NCI-H748 (cell line): ENCODE data around the gene MSN.
"Not testable (repeated sequence)": the region's sequence is repeated elsewhere in the genome, so short reads cannot be mapped to it uniquely, and the experiment has no call there.

Source experiments
- DNase-seq: peaks from one replicate; lab custom pipeline; 2025; ENCODE audit not compliant: unreplicated experiment; lab: John Stamatoyannopoulos, UW

The MSN gene

GRCh38 chrX:65712005-65712806 is 44.8 kb downstream of the MSN start:
- no peak for DNase-seq

- DNase-seq: no peak
Observed at GRCh38 chrX:65718538-65718937, 51.1 kb downstream of the MSN start.

- no peak for DNase-seq
Observed at GRCh38 chrX:65720381-65720964, 53.0 kb downstream of the MSN start.

- no peak for DNase-seq
Observed at GRCh38 chrX:65723706-65724105, 56.3 kb downstream of the MSN start.

GRCh38 chrX:65726715-65727114 is 59.3 kb downstream of the MSN start:
- DNase-seq: no peak

- DNase-seq: no peak
Observed at GRCh38 chrX:65731684-65732289, 64.3 kb downstream of the MSN start.

- DNase-seq: no peak
Observed at GRCh38 chrX:65740909-65741308, 73.5 kb downstream of the MSN start.

GRCh38 chrX:65741823-65742222 is 74.4 kb downstream of the MSN start:
- DNase-seq: no peak

GRCh38 chrX:65744965-65745364 is 77.5 kb downstream of the MSN start:
- no peak for DNase-seq

GRCh38 chrX:65745427-65745826 is 78.0 kb downstream of the MSN start:
- DNase-seq: no peak

- DNase-seq: no peak
Observed at GRCh38 chrX:65745992-65746391, 78.5 kb downstream of the MSN start.

- no peak for DNase-seq
Observed at GRCh38 chrX:65750674-65751469, 83.4 kb downstream of the MSN start.

- no peak for DNase-seq
Observed at GRCh38 chrX:65751519-65751918, 84.1 kb downstream of the MSN start.

- DNase-seq: no peak
Observed at GRCh38 chrX:65752294-65752693, 84.8 kb downstream of the MSN start.

GRCh38 chrX:65755786-65756185 is 88.3 kb downstream of the MSN start:
- DNase-seq: no peak

GRCh38 chrX:65757943-65758342 is 90.5 kb downstream of the MSN start:
- no peak for DNase-seq

- no peak for DNase-seq
Observed at GRCh38 chrX:65758505-65758904, 91.1 kb downstream of the MSN start.

- not testable (repeated sequence) for DNase-seq
Observed at GRCh38 chrX:65759525-65759924, 92.1 kb downstream of the MSN start.

GRCh38 chrX:65769564-65770292 is 102.3 kb downstream of the MSN start:
- no peak for DNase-seq

GRCh38 chrX:65772842-65773241 is 105.4 kb downstream of the MSN start:
- DNase-seq: no peak

- DNase-seq: no peak
Observed at GRCh38 chrX:65781845-65782244, 114.4 kb downstream of the MSN start.
